Breast epithelium (tissue), 4 donors: Measurements from ENCODE around the gene FAM227A. TPM values are rescaled to one million over a fixed set of nuclear protein-coding genes. Genes with fewer than 3 reads are reported as not detected.
A peak's percentile ranks its signal among the peaks of the same experiment; 100 is the strongest.

Experiments
- DNase-seq, 2 donors: peaks; one replicate each; pipeline ENCODE4 v3.0.0-alpha.2; 2019; ENCODE audit warnings: low spot score in 2 of 2
- H3K27ac ChIP-seq, 2 donors: fragments of 200-600 bp; sonication (generic) in 1 of 2; one replicate each; pipeline ENCODE4 v1.5.1; 2016 to 2019; ENCODE audit warnings: mild to moderate bottlenecking in 1 of 2
- H3K27me3 ChIP-seq, 2 donors: fragments of 200-600 bp; sonication (generic) in 1 of 2; one replicate each; pipeline versions ENCODE4 v1.5.1 to v1.6.0; 2017 to 2019; ENCODE audit warnings: control low read depth in 1 of 2, mild to moderate bottlenecking in 1 of 2
- H3K36me3 ChIP-seq: fragments of 200-600 bp; one replicate; pipeline ENCODE4 v1.5.1; 2019
- H3K4me1 ChIP-seq, 2 donors: fragments of 200-600 bp; sonication (generic); one replicate each; pipeline ENCODE4 v1.5.1; 2016 to 2019; ENCODE audit warnings: control low read depth in 1 of 2
- H3K4me3 ChIP-seq, 3 donors: fragments of 200-600 bp; sonication (generic); 1 replicate in 2 of 3; 2 replicates in 1 of 3; pipeline ENCODE4 v1.5.1; 2016 to 2019; ENCODE audit warnings: mild to moderate bottlenecking in 3 of 3, moderate library complexity in 2 of 3
- H3K9me3 ChIP-seq, 2 donors: fragments of 200-600 bp; sonication (generic) in 1 of 2; one replicate each; pipeline ENCODE4 v1.5.1; 2016 to 2019; ENCODE audit warnings: control low read depth in 1 of 2
- CTCF ChIP-seq, 3 donors: fragments of 450-650 bp; IDR thresholded peaks; one replicate each; pipeline ENCODE4 v1.5.1; 2016 to 2017; ENCODE audit warnings: antibody characterized with exemption in 3 of 3, mild to moderate bottlenecking in 3 of 3, moderate library complexity in 3 of 3
- POLR2A ChIP-seq: fragments of 450-650 bp; IDR thresholded peaks from one replicate; pipeline ENCODE4 v1.6.1; 2016; ENCODE audit warnings: antibody characterized with exemption, mild to moderate bottlenecking, moderate library complexity
- POLR2AphosphoS5 ChIP-seq, 3 donors: sonication (generic); formaldehyde crosslinking; IDR thresholded peaks; one replicate each; pipeline ENCODE4 v1.6.1; 2017; ENCODE audit warnings: antibody characterized with exemption in 3 of 3
- intact Hi-C: fragments of 100-400 bp; cut with DNase I; formaldehyde crosslinking; loops from one replicate; pipeline ENCODE4 v1.15.1; 2023; ENCODE audit warnings: low total_unique reads
- total RNA-seq, 3 donors: library from RNA; depleted of rRNA; stranded (reverse); fragments of >200 nt; gene quantifications; one replicate each; pipeline ENCODE4 v1.1.0, GENCODE V29; 2016

FAM227A gene
- total RNA-seq, 3 donors from 2014 or later = 0.16 to 7.9 (median 6.3) TPM

GRCh38 chr22:38614332-38615063 lies 41.7 kb downstream of the FAM227A start:
- Histone ChIP-seq H3K9me3 (peaks cover 0 to 7% of the 10 kb centered on the region in 2 donors), H3K27me3 (no peaks in the 10 kb centered on the region), H3K36me3 (no peaks in the 10 kb centered on the region), H3K4me3 (no peak overlapping the region), H3K27ac (peak overlapping the region in 1 of 2 donors; percentile 62), H3K4me1 (no peaks in the 10 kb centered on the region)
- no peak for DNase-seq
- intact Hi-C loops = no loop called here
- no peak for TF ChIP-seq CTCF (IDR thresholded peaks at IDR 0.05)
- TF ChIP-seq POLR2AphosphoS5 (IDR thresholded peaks at IDR 0.05) = no peak
- TF ChIP-seq POLR2A = no peak

GRCh38 chr22:38613588-38613987 lies 42.6 kb downstream of the FAM227A start:
- Histone ChIP-seq H3K36me3 (no peaks in the 10 kb centered on the region), H3K4me1 (no peaks in the 10 kb centered on the region), H3K27me3 (no peaks in the 10 kb centered on the region), H3K9me3 (peaks cover 0 to 7% of the 10 kb centered on the region in 2 donors), H3K4me3 (no peak overlapping the region), H3K27ac (no peak overlapping the region)
- TF ChIP-seq POLR2AphosphoS5 (IDR thresholded peaks at IDR 0.05) (no peak), POLR2A (no peak), CTCF (IDR thresholded peaks at IDR 0.05) (no peak)
- intact Hi-C loops = no loop called here
- DNase-seq = no peak

GRCh38 chr22:38612217-38613006 lies 43.8 kb downstream of the FAM227A start:
- peak in 1 of 2 donors; percentile 65 for DNase-seq
- Histone ChIP-seq H3K4me1 (no peaks in the 10 kb centered on the region), H3K9me3 (no peaks in the 10 kb centered on the region), H3K27me3 (no peaks in the 10 kb centered on the region), H3K4me3 (no peak overlapping the region), H3K36me3 (no peaks in the 10 kb centered on the region), H3K27ac (peak overlapping the region in 1 of 2 donors; percentile 21)
- intact Hi-C loops = no loop called here
- TF ChIP-seq POLR2AphosphoS5 (IDR thresholded peaks at IDR 0.05) = no peak
- TF ChIP-seq POLR2A = no peak
- no peak for TF ChIP-seq CTCF (IDR thresholded peaks at IDR 0.05)

GRCh38 chr22:38611559-38611958 lies 44.6 kb downstream of the FAM227A start:
- Histone ChIP-seq H3K27ac (no peak overlapping the region), H3K4me3 (no peak overlapping the region), H3K9me3 (no peaks in the 10 kb centered on the region), H3K4me1 (no peaks in the 10 kb centered on the region), H3K36me3 (no peaks in the 10 kb centered on the region), H3K27me3 (no peaks in the 10 kb centered on the region)
- DNase-seq = no peak
- intact Hi-C loops = no loop called here
- TF ChIP-seq POLR2AphosphoS5 (IDR thresholded peaks at IDR 0.05) = no peak
- no peak for TF ChIP-seq POLR2A
- no peak for TF ChIP-seq CTCF (IDR thresholded peaks at IDR 0.05)

- TF ChIP-seq POLR2AphosphoS5 (IDR thresholded peaks at IDR 0.05) = no peak
- no peak for TF ChIP-seq POLR2A
- TF ChIP-seq CTCF (IDR thresholded peaks at IDR 0.05) = no peak
- no peaks in the 10 kb centered on the region for H3K36me3 ChIP-seq
- no peaks in the 10 kb centered on the region for H3K4me1 ChIP-seq
- no peak for DNase-seq
- no peaks in the 10 kb centered on the region for H3K27me3 ChIP-seq
- H3K27ac ChIP-seq = no peak overlapping the region
- no peak overlapping the region for H3K4me3 ChIP-seq
- intact Hi-C loops = no loop called here
- no peaks in the 10 kb centered on the region for H3K9me3 ChIP-seq
These were observed 46.0 kb downstream of the FAM227A start for GRCh38 chr22:38610234-38610633.
